ENCODE data around the gene CBLL1. TPM values are rescaled to one million over a fixed set of nuclear protein-coding genes. Genes with fewer than 3 reads are reported as not detected.

The CBLL1 gene, protein sequence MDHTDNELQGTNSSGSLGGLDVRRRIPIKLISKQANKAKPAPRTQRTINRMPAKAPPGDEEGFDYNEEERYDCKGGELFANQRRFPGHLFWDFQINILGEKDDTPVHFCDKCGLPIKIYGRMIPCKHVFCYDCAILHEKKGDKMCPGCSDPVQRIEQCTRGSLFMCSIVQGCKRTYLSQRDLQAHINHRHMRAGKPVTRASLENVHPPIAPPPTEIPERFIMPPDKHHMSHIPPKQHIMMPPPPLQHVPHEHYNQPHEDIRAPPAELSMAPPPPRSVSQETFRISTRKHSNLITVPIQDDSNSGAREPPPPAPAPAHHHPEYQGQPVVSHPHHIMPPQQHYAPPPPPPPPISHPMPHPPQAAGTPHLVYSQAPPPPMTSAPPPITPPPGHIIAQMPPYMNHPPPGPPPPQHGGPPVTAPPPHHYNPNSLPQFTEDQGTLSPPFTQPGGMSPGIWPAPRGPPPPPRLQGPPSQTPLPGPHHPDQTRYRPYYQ
- 66.9 TPM for total RNA-seq
- polyA plus RNA-seq, result 100 to 1,000 TPM; 127 to 150 (median 143) TPM

DNA sequence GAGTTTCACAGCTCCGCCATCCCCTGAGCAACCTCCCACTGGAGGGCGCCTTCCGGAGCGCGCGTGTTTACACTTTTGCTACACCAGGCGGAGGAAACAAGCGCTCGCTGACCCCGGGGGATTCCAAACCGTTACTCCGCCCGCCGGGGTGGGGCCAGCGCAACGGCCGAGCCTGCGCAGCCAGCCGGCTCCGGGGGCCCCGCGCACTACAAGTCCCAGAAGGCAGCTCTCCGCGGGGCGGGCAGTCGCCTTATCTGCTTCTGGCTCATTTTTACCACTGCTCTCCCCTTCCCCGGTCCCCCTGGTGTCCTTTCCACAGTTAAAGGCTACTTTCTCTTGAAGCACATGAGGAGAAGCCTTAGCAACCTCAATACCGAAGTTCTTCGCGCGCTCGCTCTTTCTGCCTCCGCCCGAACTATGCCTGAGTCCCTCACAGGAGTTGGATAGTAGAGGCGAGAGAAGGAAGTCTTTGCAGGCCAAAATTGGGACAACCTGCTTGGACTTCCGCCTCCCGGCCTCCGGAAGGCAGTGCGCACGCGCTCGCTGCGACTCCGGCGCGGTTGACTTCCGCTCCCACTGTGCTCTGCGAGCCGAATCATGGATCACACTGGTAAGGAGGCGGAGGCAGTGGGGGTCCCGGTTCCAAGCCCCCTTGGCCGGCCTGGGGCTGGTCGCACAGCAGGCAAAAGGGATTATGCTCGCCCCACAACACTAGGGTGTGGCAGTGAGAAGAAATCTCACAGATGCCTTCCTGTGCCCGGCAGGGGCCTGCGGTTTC, at the start of gene CBLL1:
Gene CBLL1 (plus strand): TSS at position 576 of the 778 bp plus-strand sequence. CDS start 22 bp downstream, at position 598.
- peaks cover 25 to 55% (median 47%) of the 10 kb centered on the region in 4 donors for H3K4me1 Mint-ChIP-seq
- no peaks in the 10 kb centered on the region for H3K36me3 ChIP-seq (ENCODE audit: control insufficient read depth, insufficient read depth, low read length)
- peak within 1 kb of the TSS; percentile 89 to 100 (median 98) for H3K4me3 Mint-ChIP-seq
- peak within 1 kb of the TSS; percentile 99 for H3K4me3 ChIP-seq (ENCODE audit: low read depth, low read length)
- peaks cover 4% of the 10 kb centered on the region for H3K36me3 Mint-ChIP-seq
- H3K27me3 ChIP-seq (ENCODE audit: control insufficient read depth, insufficient read depth, low read length), result no peaks in the 10 kb centered on the region
- peaks cover 9% of the 10 kb centered on the region for H3K27me3 Mint-ChIP-seq
- DNase-seq (peak; percentile 96 to 98 (median 98)), ATAC-seq (ENCODE audit: low read depth in 2 of 2) (peak; percentile 91 to 92)
- H3K9me3 Mint-ChIP-seq, result peaks cover 0 to 1% (median 0%) of the 10 kb centered on the region in 7 donors
- peak within 1 kb of the TSS; percentile 100 for H3K27ac ChIP-seq (ENCODE audit: insufficient read depth, low read length, poor library complexity, severe bottlenecking)
- H3K9me3 ChIP-seq (ENCODE audit: control insufficient read depth in 2 of 2, low read length in 2 of 2), result no peaks in the 10 kb centered on the region
- H3K4me1 ChIP-seq (ENCODE audit: control insufficient read depth, insufficient read depth, low read length, poor library complexity, severe bottlenecking), result peaks cover 57% of the 10 kb centered on the region
- H3K27ac Mint-ChIP-seq, result peak within 1 kb of the TSS; percentile 100

DNA sequence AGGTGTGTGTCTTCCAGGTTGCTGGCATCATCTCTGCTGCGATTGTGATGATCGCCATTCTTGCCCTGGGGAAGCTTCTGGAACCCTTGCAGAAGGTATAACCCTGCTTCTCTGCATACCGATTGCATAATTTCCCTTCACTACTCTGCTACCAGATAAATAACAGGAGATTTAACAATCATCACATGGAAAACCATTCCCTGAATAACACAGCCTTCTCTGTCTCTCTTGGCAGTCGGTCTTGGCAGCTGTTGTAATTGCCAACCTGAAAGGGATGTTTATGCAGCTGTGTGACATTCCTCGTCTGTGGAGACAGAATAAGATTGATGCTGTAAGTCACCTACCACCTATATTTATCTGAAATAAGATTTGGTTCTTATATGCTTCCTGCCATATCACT, 49.6 kb upstream of the CBLL1 start:
- no peak for DNase-seq

DNA sequence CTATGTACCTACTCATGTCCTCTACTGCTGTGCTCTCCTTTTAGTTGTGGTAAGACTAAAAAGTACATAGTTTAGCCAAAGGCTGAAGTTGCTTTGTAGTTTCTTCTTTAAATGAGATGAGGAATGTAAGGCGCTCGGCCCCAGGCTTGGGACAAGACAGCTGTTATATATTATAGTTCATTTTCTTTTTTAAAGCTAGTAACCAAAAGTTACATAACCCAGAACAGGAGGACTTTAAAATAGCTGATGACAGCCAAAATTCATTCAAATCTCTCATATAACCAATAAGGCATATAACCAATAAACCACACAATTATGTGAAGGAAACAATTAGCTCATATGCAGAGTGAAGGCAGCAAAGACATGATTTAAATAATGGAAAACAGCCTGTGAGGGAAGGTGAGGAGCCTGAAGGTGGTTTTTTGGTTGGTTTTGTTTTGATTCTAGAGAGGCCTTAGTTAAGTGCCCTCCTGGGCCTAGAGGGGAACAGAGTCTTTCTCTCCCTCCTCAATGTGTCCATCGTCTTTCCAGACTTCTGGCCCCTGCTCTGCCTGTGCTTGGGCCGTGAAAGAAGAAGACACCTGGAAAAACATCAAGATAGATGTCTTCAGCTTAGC, 47.5 kb upstream of the CBLL1 start:
- Mint-ChIP-seq H3K4me1 (peaks cover 0 to 2% (median 0%) of the 10 kb centered on the region in 4 donors), H3K4me3 (no peak overlapping the region), H3K9me3 (no peaks in the 10 kb centered on the region), H3K27ac (peak overlapping the region in 1 of 3 donors; percentile 13), H3K27me3 (peaks cover 40% of the 10 kb centered on the region), H3K36me3 (peaks cover 4% of the 10 kb centered on the region)
- H3K4me1 ChIP-seq (ENCODE audit: control insufficient read depth, insufficient read depth, low read length, poor library complexity, severe bottlenecking), result no peaks in the 10 kb centered on the region
- no peak for ATAC-seq (ENCODE audit: low read depth in 2 of 2)
- no peak overlapping the region for H3K4me3 ChIP-seq (ENCODE audit: low read depth, low read length)
- no peaks in the 10 kb centered on the region for H3K36me3 ChIP-seq (ENCODE audit: control insufficient read depth, insufficient read depth, low read length)
- DNase-seq, result no peak
- H3K27ac ChIP-seq (ENCODE audit: insufficient read depth, low read length, poor library complexity, severe bottlenecking), result no peak overlapping the region
- H3K27me3 ChIP-seq (ENCODE audit: control insufficient read depth, insufficient read depth, low read length), result peaks cover 4% of the 10 kb centered on the region
- no peaks in the 10 kb centered on the region for H3K9me3 ChIP-seq (ENCODE audit: control insufficient read depth in 2 of 2, low read length in 2 of 2)

More for the DNA sequence above, 49.6 kb upstream of the CBLL1 start:
- Histone ChIP-seq H3K4me3 (ENCODE audit: low read depth, low read length) (no peak overlapping the region), H3K27me3 (ENCODE audit: control insufficient read depth, insufficient read depth, low read length) (no peaks in the 10 kb centered on the region), H3K27ac (ENCODE audit: insufficient read depth, low read length, poor library complexity, severe bottlenecking) (no peak overlapping the region), H3K36me3 (ENCODE audit: control insufficient read depth, insufficient read depth, low read length) (no peaks in the 10 kb centered on the region), H3K4me1 (ENCODE audit: control insufficient read depth, insufficient read depth, low read length, poor library complexity, severe bottlenecking) (no peaks in the 10 kb centered on the region), H3K9me3 (ENCODE audit: control insufficient read depth in 2 of 2, low read length in 2 of 2) (no peaks in the 10 kb centered on the region)
- Mint-ChIP-seq H3K4me3 (no peak overlapping the region), H3K27me3 (peaks cover 35% of the 10 kb centered on the region), H3K36me3 (no peaks in the 10 kb centered on the region), H3K27ac (no peak overlapping the region), H3K4me1 (peaks cover 0 to 2% (median 0%) of the 10 kb centered on the region in 4 donors), H3K9me3 (no peaks in the 10 kb centered on the region)
- ATAC-seq (ENCODE audit: low read depth in 2 of 2), result no peak

DNA sequence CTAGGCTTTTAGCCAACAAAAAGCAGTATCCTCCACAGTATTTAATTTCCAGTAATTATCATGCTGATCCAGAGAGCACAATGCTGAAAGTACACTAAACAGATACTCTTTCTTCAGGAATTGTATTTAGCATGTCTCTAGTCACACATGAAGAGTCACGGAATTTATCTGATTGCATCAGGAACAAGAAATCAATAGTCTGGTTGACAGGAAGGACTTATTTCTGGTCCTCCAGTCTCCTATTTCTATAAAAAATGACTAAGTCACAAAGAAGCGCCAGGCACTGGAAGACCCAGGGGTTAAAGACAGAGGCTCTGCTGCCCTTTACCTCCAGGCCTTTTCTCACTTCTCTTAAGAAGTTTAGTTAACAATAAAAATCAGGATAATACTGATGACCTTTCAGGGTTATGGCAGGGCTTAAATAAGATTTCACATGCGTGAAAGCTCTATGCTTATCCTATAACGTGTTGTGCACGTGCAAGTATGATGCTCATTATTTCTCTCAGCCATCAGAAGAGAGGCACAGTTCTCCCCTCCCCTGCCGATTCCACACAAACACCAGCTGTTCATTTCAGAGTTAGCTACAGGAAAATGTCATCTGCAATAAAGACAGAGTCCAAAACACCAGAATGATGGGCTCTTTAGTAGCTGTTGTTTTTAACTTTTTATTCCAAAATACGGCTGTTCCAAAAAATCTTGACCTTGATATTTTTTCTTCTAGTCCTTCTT, 46.5 kb upstream of the CBLL1 start:
- Mint-ChIP-seq H3K9me3 (no peaks in the 10 kb centered on the region), H3K4me3 (no peak overlapping the region), H3K27ac (no peak overlapping the region), H3K27me3 (peaks cover 42% of the 10 kb centered on the region), H3K4me1 (peaks cover 0 to 4% (median under 1%) of the 10 kb centered on the region in 4 donors), H3K36me3 (peaks cover 4% of the 10 kb centered on the region)
- no peaks in the 10 kb centered on the region for H3K36me3 ChIP-seq (ENCODE audit: control insufficient read depth, insufficient read depth, low read length)
- no peak overlapping the region for H3K4me3 ChIP-seq (ENCODE audit: low read depth, low read length)
- H3K27ac ChIP-seq (ENCODE audit: insufficient read depth, low read length, poor library complexity, severe bottlenecking), result no peak overlapping the region
- DNase-seq (no peak), ATAC-seq (ENCODE audit: low read depth in 2 of 2) (no peak)
- H3K9me3 ChIP-seq (ENCODE audit: control insufficient read depth in 2 of 2, low read length in 2 of 2), result no peaks in the 10 kb centered on the region
- peaks cover 4% of the 10 kb centered on the region for H3K27me3 ChIP-seq (ENCODE audit: control insufficient read depth, insufficient read depth, low read length)
- no peaks in the 10 kb centered on the region for H3K4me1 ChIP-seq (ENCODE audit: control insufficient read depth, insufficient read depth, low read length, poor library complexity, severe bottlenecking)

DNA sequence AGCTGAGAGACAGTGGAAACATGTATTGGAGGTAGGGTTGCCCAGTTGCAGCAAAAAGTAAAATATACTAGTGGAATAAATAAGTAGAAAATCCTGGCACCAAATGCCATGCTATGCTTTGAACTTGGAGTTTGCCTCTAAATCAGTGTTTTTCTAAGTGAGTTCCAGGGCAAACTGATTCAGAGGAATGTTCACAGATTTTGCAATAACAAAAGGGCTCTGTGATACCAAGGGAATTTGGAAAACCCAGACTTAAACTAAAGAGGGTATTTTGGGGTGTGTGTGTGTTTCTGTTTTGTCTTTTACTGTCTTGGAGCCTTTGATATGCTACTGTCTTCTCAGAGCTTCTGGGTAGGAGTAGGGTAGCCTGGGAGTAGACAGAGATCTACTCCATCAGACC, 43.4 kb upstream of the CBLL1 start:
- Histone ChIP-seq H3K4me3 (ENCODE audit: low read depth, low read length) (no peak overlapping the region), H3K36me3 (ENCODE audit: control insufficient read depth, insufficient read depth, low read length) (no peaks in the 10 kb centered on the region), H3K27me3 (ENCODE audit: control insufficient read depth, insufficient read depth, low read length) (peaks cover 4% of the 10 kb centered on the region), H3K9me3 (ENCODE audit: control insufficient read depth in 2 of 2, low read length in 2 of 2) (no peaks in the 10 kb centered on the region), H3K27ac (ENCODE audit: insufficient read depth, low read length, poor library complexity, severe bottlenecking) (no peak overlapping the region), H3K4me1 (ENCODE audit: control insufficient read depth, insufficient read depth, low read length, poor library complexity, severe bottlenecking) (no peaks in the 10 kb centered on the region)
- H3K4me3 Mint-ChIP-seq, result no peak overlapping the region
- H3K27me3 Mint-ChIP-seq, result peaks cover 27% of the 10 kb centered on the region
- ATAC-seq (ENCODE audit: low read depth in 2 of 2) (no peak), DNase-seq (no peak)
- H3K36me3 Mint-ChIP-seq, result peaks cover 4% of the 10 kb centered on the region
- no peaks in the 10 kb centered on the region for H3K9me3 Mint-ChIP-seq
- peaks cover 2 to 13% (median 6%) of the 10 kb centered on the region in 4 donors for H3K4me1 Mint-ChIP-seq
- H3K27ac Mint-ChIP-seq, result no peak overlapping the region

DNA sequence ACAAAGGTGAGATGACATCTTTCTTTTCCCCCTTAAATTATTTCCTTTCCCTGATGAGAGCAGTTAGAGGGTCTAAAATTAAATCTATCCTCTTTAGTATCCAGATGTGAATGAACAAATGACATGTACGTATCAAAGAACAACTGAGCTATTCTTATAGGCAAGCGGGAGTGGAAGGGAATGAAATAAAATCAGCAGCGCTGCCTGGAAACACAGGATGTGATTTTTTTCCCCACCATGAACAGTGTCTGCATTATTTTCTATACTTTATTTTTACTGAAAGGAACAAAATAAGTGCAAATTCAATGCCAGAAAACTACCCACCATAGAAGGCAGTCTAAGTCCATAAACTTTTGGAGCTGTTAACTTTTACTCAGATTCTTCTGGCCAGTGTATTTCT, 42.8 kb upstream of the CBLL1 start:
- Histone ChIP-seq H3K4me3 (ENCODE audit: low read depth, low read length) (no peak overlapping the region), H3K27ac (ENCODE audit: insufficient read depth, low read length, poor library complexity, severe bottlenecking) (no peak overlapping the region), H3K4me1 (ENCODE audit: control insufficient read depth, insufficient read depth, low read length, poor library complexity, severe bottlenecking) (no peaks in the 10 kb centered on the region), H3K36me3 (ENCODE audit: control insufficient read depth, insufficient read depth, low read length) (no peaks in the 10 kb centered on the region), H3K9me3 (ENCODE audit: control insufficient read depth in 2 of 2, low read length in 2 of 2) (no peaks in the 10 kb centered on the region), H3K27me3 (ENCODE audit: control insufficient read depth, insufficient read depth, low read length) (peaks cover 4% of the 10 kb centered on the region)
- DNase-seq (no peak), ATAC-seq (ENCODE audit: low read depth in 2 of 2) (no peak)
- Mint-ChIP-seq H3K36me3 (peaks cover 4% of the 10 kb centered on the region), H3K4me1 (peaks cover 2 to 13% (median 6%) of the 10 kb centered on the region in 4 donors), H3K4me3 (peak overlapping the region in 1 of 4 donors; percentile 39), H3K27me3 (peaks cover 27% of the 10 kb centered on the region), H3K27ac (no peak overlapping the region), H3K9me3 (no peaks in the 10 kb centered on the region)

DNA sequence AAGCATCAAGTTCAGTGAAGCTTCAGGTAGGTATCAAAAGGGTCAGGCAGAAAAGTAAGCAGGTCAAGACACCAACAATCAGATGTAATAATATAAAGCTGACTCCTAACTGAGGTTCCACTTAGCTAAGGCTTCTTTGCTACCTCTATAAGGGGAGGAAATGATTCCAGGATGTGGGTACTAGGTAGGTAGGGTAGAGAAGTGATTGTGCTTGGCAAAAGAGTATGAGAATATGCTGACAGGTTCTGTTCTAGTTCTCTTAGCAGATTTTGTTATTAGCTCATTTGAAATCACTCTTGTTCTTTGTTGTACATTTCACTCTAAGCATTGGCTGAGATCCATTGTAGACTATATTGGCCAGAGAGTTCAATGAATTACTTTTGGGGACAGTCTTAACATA, 40.7 kb upstream of the CBLL1 start:
- ATAC-seq (ENCODE audit: low read depth in 2 of 2), result peak in 1 of 2 donors; percentile 52

More for the DNA sequence above, 40.7 kb upstream of the CBLL1 start:
- Histone ChIP-seq H3K36me3 (ENCODE audit: control insufficient read depth, insufficient read depth, low read length) (no peaks in the 10 kb centered on the region), H3K9me3 (ENCODE audit: control insufficient read depth in 2 of 2, low read length in 2 of 2) (no peaks in the 10 kb centered on the region), H3K4me3 (ENCODE audit: low read depth, low read length) (no peak overlapping the region), H3K4me1 (ENCODE audit: control insufficient read depth, insufficient read depth, low read length, poor library complexity, severe bottlenecking) (no peaks in the 10 kb centered on the region), H3K27ac (ENCODE audit: insufficient read depth, low read length, poor library complexity, severe bottlenecking) (no peak overlapping the region), H3K27me3 (ENCODE audit: control insufficient read depth, insufficient read depth, low read length) (peaks cover 4% of the 10 kb centered on the region)
- Mint-ChIP-seq H3K27me3 (peaks cover 22% of the 10 kb centered on the region), H3K27ac (peak overlapping the region in 1 of 3 donors; percentile 2), H3K4me1 (peaks cover 2 to 13% (median 6%) of the 10 kb centered on the region in 4 donors), H3K9me3 (no peaks in the 10 kb centered on the region), H3K4me3 (no peak overlapping the region), H3K36me3 (peaks cover 4% of the 10 kb centered on the region)
- DNase-seq, result peak in 1 of 3 donors; percentile 31
